RWPE2 (cell line): ENCODE measurements around the gene UBASH3A.

Source experiments
- ATAC-seq: fragments of 200-7000 bp; cut with Tn5 transposase; 3 replicates; pipeline ENCODE4 v1.9.1; 2021; ENCODE audit warnings: low read depth
- DNase-seq: peaks from one replicate; pipeline ENCODE4 v3.0.0-alpha.2; 2020; ENCODE audit warnings: low spot score
- H3K27ac ChIP-seq: fragments of 450-650 bp; 2 replicates; pipeline ENCODE4 v1.5.1; 2017; ENCODE audit warnings: mild to moderate bottlenecking; ENCODE audit not compliant: poor library complexity, severe bottlenecking
- H3K27me3 ChIP-seq: fragments of 250-450 bp; sonication (Bioruptor Pico); 2 replicates; pipeline ENCODE4 v1.5.1; 2021; ENCODE audit warnings: mild to moderate bottlenecking, moderate library complexity; ENCODE audit not compliant: insufficient read depth, poor library complexity, severe bottlenecking
- H3K36me3 ChIP-seq: fragments of 250-450 bp; sonication (Bioruptor Pico); 2 replicates; pipeline ENCODE4 v1.5.1; 2020; ENCODE audit warnings: low read depth, mild to moderate bottlenecking, moderate library complexity
- H3K4me1 ChIP-seq: fragments of 250-450 bp; sonication (Bioruptor Pico); 2 replicates; pipeline ENCODE4 v1.5.1; 2021; ENCODE audit warnings: mild to moderate bottlenecking, moderate library complexity; ENCODE audit not compliant: insufficient read depth, poor library complexity, severe bottlenecking
- H3K4me3 ChIP-seq: fragments of 250-450 bp; sonication (Bioruptor Pico); 2 replicates; pipeline ENCODE4 v1.5.1; 2021; ENCODE audit warnings: mild to moderate bottlenecking, moderate library complexity; ENCODE audit not compliant: severe bottlenecking
- H3K9me3 ChIP-seq: fragments of 250-450 bp; sonication (Bioruptor Pico); 2 replicates; pipeline ENCODE4 v1.5.1; 2021; ENCODE audit warnings: mild to moderate bottlenecking, moderate library complexity; ENCODE audit not compliant: severe bottlenecking
- TF ChIP-seq, protein P1 (sequence below): fragments of 450-650 bp; IDR thresholded peaks from one replicate; pipeline ENCODE4 v1.5.1; 2017; ENCODE audit warnings: mild to moderate bottlenecking, moderate library complexity; ENCODE audit not compliant: poor library complexity, severe bottlenecking

Gene UBASH3A

DNA sequence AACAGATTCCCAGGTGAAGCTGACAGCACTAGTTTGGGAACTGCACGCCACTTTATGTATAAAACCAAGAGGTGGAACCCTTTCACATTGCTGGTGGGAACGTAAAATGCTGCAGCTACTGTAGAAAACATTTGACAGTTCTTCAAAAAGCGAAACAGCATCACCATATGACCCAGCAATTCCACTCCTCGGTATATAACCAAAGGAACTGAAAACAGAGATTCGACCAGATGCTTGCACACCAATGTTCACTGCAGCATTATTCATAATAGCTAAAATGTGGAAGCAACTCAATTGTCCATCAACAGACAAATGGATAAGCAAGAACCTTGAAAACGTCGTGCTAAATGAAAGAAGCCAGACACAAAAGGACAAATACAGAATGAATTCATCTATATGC lies 74.8 kb downstream of the UBASH3A start:
- ATAC-seq = no peak
- Histone ChIP-seq H3K4me3 (no peak overlapping the region), H3K9me3 (no peaks in the 10 kb centered on the region), H3K27me3 (no peaks in the 10 kb centered on the region), H3K4me1 (peaks cover 16% of the 10 kb centered on the region), H3K36me3 (no peaks in the 10 kb centered on the region), H3K27ac (no peak overlapping the region)
- TF ChIP-seq, protein P1, sequence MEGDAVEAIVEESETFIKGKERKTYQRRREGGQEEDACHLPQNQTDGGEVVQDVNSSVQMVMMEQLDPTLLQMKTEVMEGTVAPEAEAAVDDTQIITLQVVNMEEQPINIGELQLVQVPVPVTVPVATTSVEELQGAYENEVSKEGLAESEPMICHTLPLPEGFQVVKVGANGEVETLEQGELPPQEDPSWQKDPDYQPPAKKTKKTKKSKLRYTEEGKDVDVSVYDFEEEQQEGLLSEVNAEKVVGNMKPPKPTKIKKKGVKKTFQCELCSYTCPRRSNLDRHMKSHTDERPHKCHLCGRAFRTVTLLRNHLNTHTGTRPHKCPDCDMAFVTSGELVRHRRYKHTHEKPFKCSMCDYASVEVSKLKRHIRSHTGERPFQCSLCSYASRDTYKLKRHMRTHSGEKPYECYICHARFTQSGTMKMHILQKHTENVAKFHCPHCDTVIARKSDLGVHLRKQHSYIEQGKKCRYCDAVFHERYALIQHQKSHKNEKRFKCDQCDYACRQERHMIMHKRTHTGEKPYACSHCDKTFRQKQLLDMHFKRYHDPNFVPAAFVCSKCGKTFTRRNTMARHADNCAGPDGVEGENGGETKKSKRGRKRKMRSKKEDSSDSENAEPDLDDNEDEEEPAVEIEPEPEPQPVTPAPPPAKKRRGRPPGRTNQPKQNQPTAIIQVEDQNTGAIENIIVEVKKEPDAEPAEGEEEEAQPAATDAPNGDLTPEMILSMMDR = no peak
- DNase-seq = no peak

DNA sequence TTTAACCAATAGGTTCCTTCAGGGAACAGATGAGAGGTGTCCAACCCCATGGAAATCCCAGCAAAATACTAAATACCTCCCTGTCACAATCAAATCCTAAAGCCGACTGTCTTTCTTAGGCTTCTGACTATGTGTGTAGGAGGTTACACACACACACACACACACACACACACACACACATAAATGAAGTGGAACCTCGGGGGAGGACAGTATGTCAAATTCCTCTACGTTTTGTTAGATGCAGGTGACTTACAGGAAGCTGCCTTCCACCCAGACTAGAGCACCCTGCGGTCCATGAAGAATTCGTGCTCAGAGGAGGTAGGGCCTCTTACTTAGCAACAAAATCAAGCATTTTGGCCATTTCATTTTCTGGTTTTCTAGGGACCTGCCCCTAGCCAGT lies 75.9 kb downstream of the UBASH3A start:
- H3K9me3 ChIP-seq = no peaks in the 10 kb centered on the region
- H3K27me3 ChIP-seq = no peaks in the 10 kb centered on the region
- DNase-seq = no peak
- H3K4me3 ChIP-seq = no peak overlapping the region
- TF ChIP-seq, protein P1 = no peak
- peaks cover 5% of the 10 kb centered on the region for H3K4me1 ChIP-seq
- no peaks in the 10 kb centered on the region for H3K36me3 ChIP-seq
- ATAC-seq = no peak
- H3K27ac ChIP-seq = no peak overlapping the region

DNA sequence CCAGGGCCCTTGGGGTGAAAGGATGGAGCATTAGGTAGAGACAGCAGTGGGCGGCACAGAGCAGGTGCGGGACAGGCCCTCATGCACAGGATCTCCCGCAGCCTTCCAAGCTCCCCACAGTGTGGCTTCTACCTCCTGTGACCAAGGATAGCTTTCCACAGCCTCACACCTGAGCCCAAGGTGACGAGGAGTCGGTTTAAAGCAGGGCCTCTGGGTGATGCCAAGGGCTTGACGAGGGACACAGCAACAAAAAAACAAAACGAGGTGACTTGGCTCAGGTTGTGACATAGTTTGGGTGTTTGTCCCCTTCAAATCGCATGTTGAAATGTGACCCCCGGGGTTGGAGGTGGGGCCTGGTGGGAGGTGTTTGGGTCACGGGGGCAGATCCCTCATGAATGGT lies 77.0 kb downstream of the UBASH3A start:
- ATAC-seq (no peak), DNase-seq (no peak)
- TF ChIP-seq, protein P1 = no peak
- Histone ChIP-seq H3K27me3 (no peaks in the 10 kb centered on the region), H3K36me3 (no peaks in the 10 kb centered on the region), H3K27ac (no peak overlapping the region), H3K9me3 (no peaks in the 10 kb centered on the region), H3K4me3 (no peak overlapping the region), H3K4me1 (no peaks in the 10 kb centered on the region)

DNA sequence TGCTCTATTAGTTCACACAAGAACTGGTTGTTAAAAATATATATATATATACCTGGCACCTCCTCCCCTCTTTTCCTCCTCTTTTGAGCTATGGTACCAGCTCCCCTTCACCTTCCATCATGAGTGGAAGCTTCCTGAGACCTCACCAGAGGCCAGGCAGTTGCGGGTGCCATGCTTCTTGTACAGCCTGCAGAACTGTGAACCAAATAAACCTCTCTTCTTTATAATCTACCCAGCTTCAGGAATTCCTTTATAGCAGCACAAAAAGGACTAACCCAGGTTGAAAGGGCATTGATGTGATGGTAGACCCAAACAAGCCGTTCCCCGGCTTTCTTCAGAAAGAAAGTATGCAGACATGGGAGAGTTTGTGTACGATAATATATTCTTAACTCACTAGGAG lies 77.5 kb downstream of the UBASH3A start:
- DNase-seq (no peak), ATAC-seq (no peak)
- Histone ChIP-seq H3K27ac (no peak overlapping the region), H3K4me3 (no peak overlapping the region), H3K27me3 (no peaks in the 10 kb centered on the region), H3K9me3 (no peaks in the 10 kb centered on the region), H3K4me1 (no peaks in the 10 kb centered on the region), H3K36me3 (no peaks in the 10 kb centered on the region)
- TF ChIP-seq, protein P1 = no peak

DNA sequence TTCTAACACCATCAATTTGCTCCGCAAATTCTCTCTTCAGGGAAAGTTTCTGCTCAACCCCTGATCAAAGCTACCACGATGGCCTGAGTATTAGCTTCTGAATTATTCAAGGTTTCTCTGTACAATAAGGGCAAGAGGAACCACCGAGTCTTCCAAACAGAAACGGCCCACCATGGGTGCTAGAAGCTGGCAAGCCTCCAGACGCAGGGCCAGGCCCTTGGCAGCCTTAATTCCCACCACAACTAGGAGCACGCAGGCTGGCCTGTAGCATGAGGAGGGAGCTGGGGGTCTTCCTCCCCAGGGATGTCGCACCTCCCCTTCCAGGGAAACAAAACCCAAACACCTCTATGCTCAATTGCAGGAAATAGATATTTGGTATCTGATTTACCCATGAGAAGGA lies 81.3 kb downstream of the UBASH3A start:
- no peak overlapping the region for H3K4me3 ChIP-seq
- no peak overlapping the region for H3K27ac ChIP-seq
- TF ChIP-seq, protein P1 = no peak
- DNase-seq = no peak
- no peaks in the 10 kb centered on the region for H3K36me3 ChIP-seq
- no peaks in the 10 kb centered on the region for H3K27me3 ChIP-seq
- H3K9me3 ChIP-seq = no peaks in the 10 kb centered on the region
- H3K4me1 ChIP-seq = peaks cover 4% of the 10 kb centered on the region
- no peak for ATAC-seq
